HepG2 (cell line): ENCODE results near the gene SCN8A.

Experiments used
- CTCF ChIP-seq: sonication (generic); formaldehyde crosslinking; IDR thresholded peaks from 2 replicates; pipeline ENCODE4 v1.5.0; 2020; ENCODE audit warnings: mild to moderate bottlenecking, missing genetic modification reagents, moderate library complexity
- POLR2A ChIP-seq, 2 experiments: IDR thresholded peaks; 2 replicates each; pipeline ENCODE4 v1.6.1; 2011; ENCODE audit warnings: low read depth in 2 of 2, low read length in 2 of 2, mild to moderate bottlenecking in 1 of 2, moderate library complexity in 1 of 2; ENCODE audit not compliant: insufficient read depth in 1 of 2

GRCh38 chr12:51682981-51683380 is 91.9 kb downstream of the SCN8A start:
- TF ChIP-seq POLR2A (IDR thresholded peaks at IDR 0.05; ENCODE audit: insufficient read depth in 1 of 2, low read depth in 2 of 2, low read length in 2 of 2) (no peak), CTCF (CRISPR knock-in tag) (no peak)
